IMR-90 (cell line): ENCODE measurements around the gene FKRP. TPM values are rescaled to one million over a fixed set of nuclear protein-coding genes. Genes with fewer than 3 reads are reported as not detected.
A peak's percentile ranks its signal among the peaks of the same experiment; 100 is the strongest.

Experiments used
- ATAC-seq: fragments of 200-7000 bp; cut with Tn5 transposase; 2 replicates; pipeline ENCODE4 v1.9.1; 2020; ENCODE audit warnings: low read depth, mild to moderate bottlenecking, moderate library complexity
- BruUV-seq: library from RNA; stranded (reverse); fragments of 400-500 nt; replicated peaks from 2 replicates; lab custom pipeline; 2021; lab: Mats Ljungman, UMichigan
- CTCF ChIA-PET: fragments of 300-600 bp; formaldehyde crosslinking; extraction: SDS; loops from one replicate; lab custom pipeline; 2021; ENCODE audit warnings: antibody characterized with exemption; lab: Yijun Ruan, JAX
- POLR2A ChIA-PET: fragments of 300-600 bp; sonication (Branson Sonifier 250); formaldehyde crosslinking; loops from one replicate; lab custom pipeline; 2022; ENCODE audit warnings: antibody characterized with exemption; ENCODE audit not compliant: unreplicated experiment; lab: Charles Lee
- DNase-seq: peaks from one replicate; pipeline ENCODE4 v3.0.0; 2013
- H2AFZ ChIP-seq: replicated peaks from 2 replicates; pipeline ENCODE3; 2013; ENCODE audit warnings: low read length, mild to moderate bottlenecking; ENCODE audit not compliant: poor library complexity
- H2AK5ac ChIP-seq: 2 replicates; pipeline ENCODE4 v1.6.1; 2013; ENCODE audit warnings: low read depth, low read length, inconsistent platforms
- H2AK9ac ChIP-seq: replicated peaks from 2 replicates; pipeline ENCODE3; 2013; ENCODE audit warnings: mild to moderate bottlenecking, low read depth, low read length, moderate library complexity; ENCODE audit not compliant: poor library complexity
- H2BK120ac ChIP-seq: 2 replicates; pipeline ENCODE4 v1.6.1; 2013; ENCODE audit warnings: low read depth, low read length, inconsistent platforms
- H2BK15ac ChIP-seq: 3 replicates; pipeline ENCODE4 v1.6.1; 2013; ENCODE audit warnings: low read depth, low read length, inconsistent platforms
- H2BK20ac ChIP-seq: 2 replicates; pipeline ENCODE4 v1.6.1; 2013; ENCODE audit warnings: low read depth, mild to moderate bottlenecking, inconsistent platforms, low read length, moderate library complexity
- H2BK5ac ChIP-seq: 2 replicates; pipeline ENCODE4 v1.6.1; 2013; ENCODE audit warnings: mild to moderate bottlenecking, low read depth, low read length, inconsistent platforms; ENCODE audit not compliant: poor library complexity, severe bottlenecking
- H3K14ac ChIP-seq: replicated peaks from 2 replicates; pipeline ENCODE4 v1.6.1; 2013; ENCODE audit warnings: low read depth, low read length, inconsistent platforms
- H3K18ac ChIP-seq: 2 replicates; pipeline ENCODE4 v1.6.1; 2013; ENCODE audit warnings: low read depth, low read length, control low read depth
- H3K23ac ChIP-seq: 2 replicates; pipeline ENCODE4 v1.6.1; 2013; ENCODE audit warnings: low read depth, low read length, inconsistent platforms
- H3K27ac ChIP-seq: 2 replicates; pipeline ENCODE4 v1.5.1; 2013; ENCODE audit warnings: mild to moderate bottlenecking, control low read depth, low read length; ENCODE audit not compliant: insufficient read depth
- H3K27me3 ChIP-seq: 2 replicates; pipeline ENCODE4 v1.6.1; 2013; ENCODE audit warnings: low read length; ENCODE audit not compliant: control insufficient read depth, insufficient read depth
- H3K36me3 ChIP-seq: 2 replicates; pipeline ENCODE4 v1.6.1; 2013; ENCODE audit warnings: low read length, mixed read lengths; ENCODE audit not compliant: control insufficient read depth, insufficient read depth
- H3K4ac ChIP-seq: 2 replicates; pipeline ENCODE4 v1.6.1; 2013; ENCODE audit warnings: low read depth, low read length, inconsistent platforms
- H3K4me1 ChIP-seq: 2 replicates; pipeline ENCODE4 v1.6.1; 2013; ENCODE audit warnings: low read length, mixed read lengths; ENCODE audit not compliant: control insufficient read depth, insufficient read depth
- H3K4me2 ChIP-seq: 2 replicates; pipeline ENCODE4 v1.6.1; 2013; ENCODE audit warnings: low read depth, mild to moderate bottlenecking, control low read depth, low read length, moderate library complexity
- H3K4me3 ChIP-seq: 2 replicates; pipeline ENCODE4 v1.5.1; 2013; ENCODE audit warnings: low read depth, mild to moderate bottlenecking, control low read depth, low read length, moderate library complexity; ENCODE audit not compliant: insufficient read depth
- H3K56ac ChIP-seq: 2 replicates; pipeline ENCODE4 v1.6.1; 2013; ENCODE audit warnings: low read length, inconsistent platforms; ENCODE audit not compliant: insufficient read depth; ENCODE audit errors: extremely low read depth
- H3K79me1 ChIP-seq, 2 experiments: 2 replicates each; pipeline ENCODE4 v1.6.1; 2013; ENCODE audit warnings: low read length in 2 of 2, inconsistent platforms in 1 of 2, low read depth in 1 of 2
- H3K9ac ChIP-seq: 2 replicates; pipeline ENCODE4 v1.6.1; 2013; ENCODE audit warnings: low read depth, low read length, control low read depth
- H3K9me1 ChIP-seq: 2 replicates; pipeline ENCODE4 v1.6.1; 2013; ENCODE audit warnings: low read length, inconsistent platforms; ENCODE audit not compliant: insufficient read depth
- H3K9me3 ChIP-seq: 2 replicates; pipeline ENCODE4 v1.6.1; 2013; ENCODE audit warnings: low read length; ENCODE audit not compliant: control insufficient read depth, insufficient read depth
- H4K20me1 ChIP-seq: 2 replicates; pipeline ENCODE4 v1.6.1; 2013; ENCODE audit warnings: low read length, inconsistent platforms; ENCODE audit not compliant: insufficient read depth
- H4K5ac ChIP-seq: 2 replicates; pipeline ENCODE4 v1.6.1; 2013; ENCODE audit warnings: mild to moderate bottlenecking, low read depth, low read length, control low read depth
- H4K8ac ChIP-seq, 2 experiments: 2 replicates each; pipeline ENCODE4 v1.6.1; 2013; ENCODE audit warnings: low read depth in 2 of 2, low read length in 2 of 2, control low read depth in 1 of 2, inconsistent platforms in 1 of 2
- H4K91ac ChIP-seq: 2 replicates; pipeline ENCODE4 v1.6.1; 2013; ENCODE audit warnings: low read depth, low read length, inconsistent platforms; ENCODE audit not compliant: insufficient read depth
- BHLHE40 ChIP-seq: fragments of 150-350 bp; IDR thresholded peaks from 2 replicates; pipeline ENCODE4 v1.6.1; 2016; ENCODE audit warnings: mild to moderate bottlenecking, low read depth, low read length
- CEBPB ChIP-seq: IDR thresholded peaks from 2 replicates; pipeline ENCODE4 v1.6.1; 2012; ENCODE audit warnings: low read depth, low read length, improper control_type of control experiment
- CTCF ChIP-seq: conservative IDR thresholded peaks from 2 replicates; pipeline ENCODE4 v1.5.1; 2012; ENCODE audit warnings: mild to moderate bottlenecking, low read depth, low read length, improper control_type of control experiment
- MAFK ChIP-seq: IDR thresholded peaks from 2 replicates; pipeline ENCODE4 v1.6.1; 2012; ENCODE audit warnings: low read depth, low read length, improper control_type of control experiment
- RCOR1 ChIP-seq: IDR thresholded peaks from 2 replicates; pipeline ENCODE4 v1.6.1; 2012; ENCODE audit warnings: mild to moderate bottlenecking, low read length, improper control_type of control experiment; ENCODE audit not compliant: insufficient replicate concordance
- RFX5 ChIP-seq: IDR thresholded peaks from 2 replicates; pipeline ENCODE4 v1.8.0; 2012; ENCODE audit warnings: low read depth, mild to moderate bottlenecking, low read length, moderate library complexity
- SMC3 ChIP-seq: fragments of 150-350 bp; IDR thresholded peaks from 2 replicates; pipeline ENCODE4 v1.6.1; 2016; ENCODE audit warnings: low read depth, mild to moderate bottlenecking, antibody characterized with exemption, low read length, moderate library complexity
- USF2 ChIP-seq: fragments of 150-350 bp; IDR thresholded peaks from 2 replicates; pipeline ENCODE4 v1.6.1; 2017; ENCODE audit warnings: mild to moderate bottlenecking, antibody characterized with exemption, low read length, low read depth
- WGBS, 2 experiments: methylation state at CpG; one replicate each; pipeline versions ENCODE4 v1.1.5 to v1.1.7; 2013; ENCODE audit warnings: missing lambda C conversion rate in 2 of 2; ENCODE audit not compliant: insufficient read length in 1 of 2; ENCODE audit errors: extremely low coverage in 2 of 2; 5-methylcytosine and 5-hydroxymethylcytosine counted together
- dilution Hi-C: fragments of 300-500 bp; cut with HindIII; formaldehyde crosslinking; loops from one replicate; pipeline ENCODE4 v1.14.3; 2018; ENCODE audit warnings: low sequenced_read_pairs; ENCODE audit not compliant: unreplicated experiment
- in situ Hi-C: fragments of 300-500 bp; cut with MboI; formaldehyde crosslinking; loops from 3 replicates; pipeline ENCODE4 v1.14.3; 2019; ENCODE audit warnings: low sequenced_read_pairs, inconsistent platforms, mixed read lengths
- intact Hi-C: fragments of 100-400 bp; cut with micrococcal nuclease; formaldehyde crosslinking; loops from 2 replicates; pipeline ENCODE4 v1.10.0; 2022
- polyA plus RNA-seq, 3 experiments: library from polyadenylated mRNA; depleted of rRNA; stranded (reverse); fragments of >200 nt; gene quantifications; 2 replicates each; pipeline ENCODE4 v1.2.3, GENCODE V29; 2012; ENCODE audit warnings: low replicate concordance in 1 of 3
- total RNA-seq: library from RNA; depleted of rRNA; stranded (reverse); fragments of >200 nt; gene quantifications from 2 replicates; pipeline ENCODE4 v1.2.3, GENCODE V29; 2012

FKRP gene
- total and polyA plus RNA-seq, 2 of the 4 experiments (the other 2 are of a cell fraction) = 6.1 to 25.3 TPM

GRCh38 chr19:46742926-46743480 lies 2.9 kb upstream of the FKRP start:
- POLR2A ChIA-PET = no interaction called here
- WGBS, 2 experiments = no CpG with 5 or more reads among the region's 4 CpGs
- Histone ChIP-seq H4K5ac (no peak overlapping the region), H3K9me3 (no peaks in the 10 kb centered on the region), H3K14ac (no peak overlapping the region), H4K91ac (no peak overlapping the region), H3K4ac (no peak overlapping the region), H2BK5ac (no peak overlapping the region), H2AFZ (no peak overlapping the region), H3K27me3 (no peaks in the 10 kb centered on the region), H3K36me3 (peaks cover 17% of the 10 kb centered on the region), H3K23ac (peak overlapping the region; percentile 62; the same call in 1 of the 2 replicates), H3K79me1 (peaks cover 19 to 87% of the 10 kb centered on the region in 2 experiments), H2BK15ac (no peak overlapping the region), H2AK5ac (no peak overlapping the region), H2BK120ac (no peak overlapping the region), H2BK20ac (no peak overlapping the region), H2AK9ac (no peak overlapping the region), H3K27ac (no peak overlapping the region), H3K56ac (no peak overlapping the region), H3K9me1 (peaks cover 28% of the 10 kb centered on the region), H4K20me1 (peaks cover 77% of the 10 kb centered on the region), H3K9ac (no peak overlapping the region), H3K4me3 (no peak overlapping the region), H3K18ac (no peak overlapping the region), H3K4me1 (peaks cover 21% of the 10 kb centered on the region), H3K4me2 (no peak overlapping the region; the same call in 1 of the 2 replicates), H4K8ac (no peak overlapping the region)
- BruUV-seq = TSS peak; percentile 27
- intact Hi-C loops (loop anchor here (10.0 kb wide), 1 partner anchor 128 kb away; no protein-coding TSS in a partner anchor), dilution Hi-C loops (no loop called here), in situ Hi-C loops (no loop called here)
- ATAC-seq (no peak), DNase-seq (no peak)
- CTCF ChIA-PET = no interaction called here
- no peak for TF ChIP-seq RFX5
- TF ChIP-seq CEBPB = no peak
- no peak for TF ChIP-seq RCOR1
- TF ChIP-seq BHLHE40 = no peak
- no peak for TF ChIP-seq SMC3
- TF ChIP-seq CTCF = no peak
- TF ChIP-seq USF2 = no peak
- no peak for TF ChIP-seq MAFK
